Cerebellar nuclear complex (tissue), 1 donor: ENCODE data around the gene FCMR.

Experiments
- DNase-seq, 2 experiments: peaks; one replicate each; lab custom pipeline; 2025; lab: John Stamatoyannopoulos, UW

FCMR gene

DNA sequence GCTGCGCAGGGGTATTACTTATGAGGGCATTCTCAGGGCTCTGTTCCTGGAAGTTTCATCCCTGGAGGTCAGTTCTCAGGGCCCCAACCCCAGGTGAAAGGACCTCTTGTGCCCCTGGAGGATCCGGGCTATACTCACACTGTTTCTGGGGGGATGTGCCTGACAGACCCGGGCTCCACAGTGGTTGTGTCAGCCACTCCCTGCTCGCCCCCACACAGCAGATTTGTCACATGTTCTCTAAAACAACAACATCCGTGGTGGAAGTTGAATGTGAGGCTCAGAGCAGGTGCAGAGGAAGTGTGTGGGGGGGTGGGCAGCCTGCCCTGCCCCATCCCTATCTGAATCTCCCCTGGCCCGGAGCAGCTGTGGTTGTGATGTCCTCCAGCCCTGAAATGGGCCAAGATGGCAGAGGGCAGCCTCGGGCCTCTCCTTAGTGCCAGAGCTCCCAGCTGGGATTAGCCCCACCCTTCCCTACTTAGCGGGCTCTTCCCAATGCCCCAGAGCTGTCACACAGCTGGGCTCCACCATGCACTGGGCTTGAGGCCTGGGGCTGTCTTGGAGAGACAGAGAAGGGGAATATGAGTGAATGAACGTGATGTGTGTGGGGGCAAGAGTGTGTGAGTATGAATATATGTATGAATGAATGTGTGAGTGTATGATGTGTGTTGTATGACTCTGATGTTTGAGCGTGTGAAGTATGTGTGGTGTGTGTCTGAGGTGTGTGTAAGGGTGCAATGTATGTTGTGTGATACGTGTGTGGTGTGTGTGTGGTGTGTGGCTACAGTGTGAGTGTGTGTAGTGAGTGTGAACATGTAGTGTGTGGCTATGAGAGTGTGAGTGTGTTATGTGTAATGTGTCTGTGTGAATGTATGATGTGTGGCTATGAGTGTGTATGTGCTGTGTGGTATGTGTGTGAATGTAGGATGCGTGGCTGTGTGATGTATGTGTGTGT, 1.5 kb upstream of the FCMR start:
- DNase-seq: no peak

DNA sequence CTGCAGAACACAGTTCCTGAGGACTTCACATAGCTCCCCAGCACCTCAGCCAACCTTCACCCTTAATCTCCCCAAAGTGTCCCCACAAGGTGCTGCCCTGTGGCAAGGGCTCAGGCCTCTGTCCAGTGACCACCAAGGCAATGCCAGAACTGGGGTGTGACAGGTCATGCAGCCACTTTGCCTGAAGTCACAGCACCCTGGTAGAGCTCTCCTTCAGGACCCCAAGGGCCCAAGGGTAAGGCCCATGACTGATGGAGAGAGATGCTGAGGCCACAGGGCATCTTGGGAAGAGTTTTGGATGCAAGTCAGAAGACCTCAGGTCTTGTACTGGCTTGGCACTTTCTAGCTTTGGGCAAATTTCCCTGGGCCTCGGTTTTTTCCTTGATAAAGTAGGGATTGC, 783 bp upstream of the FCMR start:
- no peak for DNase-seq

DNA sequence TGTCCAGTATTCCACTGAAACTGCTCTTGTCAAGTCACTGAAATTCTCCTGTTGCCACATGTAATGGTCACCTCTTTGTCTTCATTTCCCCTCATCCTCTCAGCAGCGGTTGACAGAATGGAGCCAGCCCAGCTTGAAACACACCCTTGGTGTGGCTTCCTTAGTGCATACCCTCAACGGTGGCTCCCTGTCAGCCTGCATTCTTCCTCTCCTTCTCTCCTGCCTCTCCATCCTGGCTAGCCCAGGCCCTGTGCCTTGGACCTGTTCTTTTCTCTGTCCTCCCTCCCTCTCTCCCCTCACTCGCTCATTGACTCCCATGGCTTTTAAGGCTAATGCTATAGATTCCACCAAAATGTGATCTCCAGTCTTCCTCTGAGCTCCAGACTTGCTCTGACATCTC, 3.7 kb downstream of the FCMR start:
- no peak for DNase-seq

DNA sequence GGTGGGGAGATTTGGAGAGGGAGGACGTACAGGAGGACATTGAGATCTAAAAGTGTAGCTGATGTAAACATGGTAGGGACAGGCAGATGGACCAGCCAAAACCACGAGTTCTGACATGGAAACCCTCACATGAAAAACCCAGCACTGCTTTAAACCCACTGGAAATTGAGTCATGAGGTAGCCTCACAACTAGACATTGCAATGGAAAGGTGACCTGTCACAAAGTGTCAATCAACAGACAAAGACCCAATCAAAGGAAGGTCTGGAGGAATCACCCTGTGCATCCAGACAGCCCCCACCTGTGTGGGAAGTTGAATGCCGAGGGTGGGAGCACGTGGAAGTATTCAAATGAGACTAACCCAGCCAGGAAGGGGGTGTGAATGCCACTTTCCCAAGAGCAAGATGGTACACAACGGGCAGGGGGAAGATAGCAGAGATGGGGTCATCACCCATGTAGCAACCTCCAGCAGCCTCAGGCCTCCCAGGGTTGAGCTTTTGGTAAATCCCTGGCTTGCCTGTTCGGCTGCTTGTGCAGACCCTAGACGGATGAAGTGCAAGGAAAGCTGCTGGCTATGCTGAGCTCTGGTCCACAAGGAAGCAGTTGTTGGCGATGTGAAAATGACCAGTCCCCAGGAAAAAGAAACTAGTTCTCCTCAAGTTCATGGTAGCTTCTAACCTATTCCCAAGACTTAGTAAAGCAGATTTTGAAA, 5.6 kb downstream of the FCMR start:
- DNase-seq: no peak

GRCh38 chr1:206915030-206915735, 6.6 kb downstream of the FCMR start:
- no peak for DNase-seq

DNA sequence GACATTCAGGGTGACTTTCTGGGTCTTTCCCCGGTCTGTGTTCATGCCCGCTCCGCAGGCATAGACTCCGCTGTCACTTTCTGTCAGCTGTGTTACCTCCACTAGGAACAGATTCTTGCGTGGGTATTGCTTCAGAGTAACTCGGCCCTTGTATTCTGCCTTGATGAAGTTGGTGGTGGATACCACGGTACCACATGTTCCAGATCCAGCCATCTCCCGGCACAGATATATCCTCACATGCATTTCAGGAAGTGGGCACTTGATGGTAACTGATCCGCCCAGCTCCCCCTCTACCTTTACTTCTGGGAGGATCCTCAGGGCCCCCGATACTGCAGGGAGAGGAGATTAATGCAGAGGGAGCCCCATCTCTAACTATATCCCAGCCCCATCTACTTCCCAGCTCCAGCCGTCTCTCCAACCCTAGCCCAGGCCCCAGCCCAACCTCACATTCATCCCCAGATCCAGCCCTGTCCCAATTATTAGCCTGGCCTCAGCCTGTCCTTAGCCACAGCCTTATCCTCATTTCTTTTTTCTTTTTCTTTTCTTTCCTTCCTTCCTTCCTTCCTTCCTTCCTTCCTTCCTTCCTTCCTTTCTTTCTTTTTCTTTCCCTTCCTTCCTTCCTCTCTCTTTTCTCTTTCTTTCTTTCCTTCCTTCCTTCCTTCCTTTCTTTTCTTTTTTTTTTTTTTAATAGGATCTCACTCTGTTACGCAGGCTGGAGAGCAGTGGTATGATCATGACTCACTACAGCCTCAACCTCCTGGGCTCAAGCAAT, 7.8 kb downstream of the FCMR start:
- no peak for DNase-seq

GRCh38 chr1:206912445-206913095, 9.2 kb downstream of the FCMR start:
- DNase-seq: peak; percentile 19 to 77

- no peak for DNase-seq
Measured at GRCh38 chr1:206911064-206911663, 10.6 kb downstream of the FCMR start.

DNA sequence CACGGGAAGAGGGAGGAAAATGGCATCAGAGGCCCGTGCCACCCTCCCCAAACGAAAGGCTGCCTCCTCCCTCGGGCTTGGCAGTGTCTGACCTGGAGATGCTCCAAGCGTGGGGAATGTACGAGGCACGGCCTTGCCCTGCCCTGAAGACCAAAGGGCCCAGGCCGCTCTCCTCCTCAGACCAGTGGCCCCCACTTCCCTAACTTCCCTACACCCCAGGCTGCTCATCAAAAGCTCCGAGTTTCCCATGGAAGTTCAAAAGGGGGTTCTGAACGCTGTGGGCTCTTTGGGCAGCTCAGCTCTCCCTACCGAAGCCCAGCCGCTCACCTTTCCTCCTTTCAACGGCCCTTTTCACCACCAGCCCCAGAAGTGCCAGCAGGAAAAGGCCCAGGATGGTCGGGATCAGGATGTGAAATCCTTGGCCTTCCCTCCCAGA, 11.8 kb downstream of the FCMR start:
- no peak for DNase-seq

DNA sequence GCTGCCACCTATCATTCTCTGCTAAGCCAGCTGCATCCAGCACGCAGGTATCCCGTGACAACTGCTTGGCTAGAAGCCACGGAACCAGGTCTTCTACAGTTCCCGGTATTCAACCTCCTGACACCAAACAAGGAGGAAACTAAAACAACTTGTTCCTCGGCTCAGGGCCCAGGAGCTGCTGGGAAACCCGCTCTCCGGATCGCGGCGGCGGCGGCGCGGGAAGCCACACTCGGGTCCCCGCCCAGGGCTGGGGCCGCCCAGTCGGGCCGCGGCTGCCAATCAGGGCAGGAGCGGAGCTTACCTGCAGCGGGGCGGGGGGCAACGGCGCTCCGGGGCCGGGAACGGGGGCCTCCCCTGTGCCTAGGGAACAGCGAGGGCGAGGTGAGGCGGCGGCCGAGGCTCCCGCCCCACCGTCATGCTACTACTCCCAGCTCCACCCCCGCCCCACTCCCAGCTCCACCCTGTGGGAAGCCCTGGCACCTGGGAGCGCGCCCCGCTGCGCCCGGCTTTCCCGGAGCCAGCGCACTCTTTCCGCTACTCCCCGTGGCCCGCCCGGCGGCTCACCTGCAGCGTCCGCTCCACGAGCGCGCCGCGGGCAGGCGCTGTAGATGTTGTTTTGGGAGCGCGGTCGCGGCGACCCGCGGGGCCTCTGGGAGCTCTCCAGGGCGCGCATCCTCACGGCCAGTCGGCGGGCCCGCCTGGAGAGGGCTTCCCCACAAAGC, 12.4 kb downstream of the FCMR start:
- DNase-seq: no peak

DNA sequence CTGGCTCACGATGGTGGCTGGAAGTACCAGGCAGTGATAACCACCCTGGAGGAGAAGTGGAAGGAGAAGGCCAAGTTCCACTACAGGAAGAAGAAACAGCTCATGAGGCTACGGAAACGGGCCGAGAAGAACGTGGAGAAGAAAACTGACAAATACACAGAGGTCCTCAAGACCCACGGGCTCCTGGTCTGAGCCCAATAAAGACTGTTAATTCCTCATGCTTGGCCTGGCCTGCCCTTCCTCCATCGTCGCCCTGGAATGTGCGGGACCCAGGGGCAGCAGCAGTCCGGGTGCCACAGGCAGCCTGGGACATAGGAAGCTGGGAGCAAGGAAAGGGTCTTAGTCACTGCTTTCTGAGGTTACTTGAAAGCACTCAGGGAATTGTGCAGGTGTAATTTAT, 13.7 kb downstream of the FCMR start:
- no peak for DNase-seq

- DNase-seq: no peak
Measured at GRCh38 chr1:206907304-206907991, 14.3 kb downstream of the FCMR start.

- no peak for DNase-seq
Measured at GRCh38 chr1:206905295-206906164, 16.2 kb downstream of the FCMR start.

DNA sequence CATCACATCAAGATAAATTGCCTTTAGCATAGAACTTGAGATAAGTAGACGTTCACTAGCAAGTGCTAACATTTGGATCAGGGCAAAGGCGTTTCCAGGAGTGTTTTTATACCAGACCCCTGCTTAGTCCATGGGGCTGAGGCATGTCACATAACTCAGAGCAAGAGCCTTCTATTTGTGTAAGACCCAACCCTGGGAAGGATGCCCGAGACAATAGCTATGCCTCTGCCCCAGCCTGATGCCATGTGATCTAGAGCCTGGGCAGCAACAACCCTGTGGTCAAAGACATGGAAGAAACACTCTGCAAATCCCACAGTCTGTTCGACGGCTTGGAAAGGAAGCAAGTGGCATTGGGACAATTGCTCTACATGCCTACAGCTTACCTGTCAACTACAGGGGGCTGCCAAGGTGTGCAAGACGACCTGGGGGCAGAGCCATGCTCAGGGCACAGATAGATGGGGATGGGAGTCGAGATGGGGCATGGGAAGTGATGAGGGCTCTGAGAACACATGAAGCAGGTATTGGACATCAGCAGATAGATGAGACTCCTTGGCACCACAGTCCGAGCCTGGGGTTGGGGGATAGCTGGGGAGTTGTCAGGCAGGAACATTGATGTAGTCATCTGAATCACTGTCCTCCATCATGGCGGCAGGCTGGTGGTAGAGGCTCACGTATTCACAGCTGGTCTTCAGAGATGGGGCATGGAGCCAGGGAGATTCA, 17.2 kb downstream of the FCMR start:
- no peak for DNase-seq

DNA sequence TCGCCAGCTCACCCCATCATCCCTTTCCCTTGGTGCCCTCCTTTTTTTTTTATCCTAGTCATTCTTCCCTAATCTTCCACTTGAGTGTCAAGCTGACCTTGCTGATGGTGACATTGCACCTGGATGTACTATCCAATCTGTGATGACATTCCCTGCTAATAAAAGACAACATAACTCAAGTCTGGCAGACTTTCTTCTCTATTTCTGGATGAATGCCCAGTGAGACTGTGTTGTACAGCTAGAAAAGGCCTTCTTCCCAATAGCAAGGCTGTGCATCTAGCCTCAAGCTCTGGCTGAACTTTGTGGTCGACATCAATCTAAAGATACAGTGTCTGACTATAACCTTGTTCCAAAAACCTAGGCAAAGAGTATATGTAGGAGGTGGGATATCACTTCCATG, 18.1 kb downstream of the FCMR start:
- DNase-seq: no peak

GRCh38 chr1:206902702-206903101, 19.0 kb downstream of the FCMR start:
- DNase-seq: no peak

- no peak for DNase-seq
Measured at GRCh38 chr1:206901944-206902343, 19.8 kb downstream of the FCMR start.

DNA sequence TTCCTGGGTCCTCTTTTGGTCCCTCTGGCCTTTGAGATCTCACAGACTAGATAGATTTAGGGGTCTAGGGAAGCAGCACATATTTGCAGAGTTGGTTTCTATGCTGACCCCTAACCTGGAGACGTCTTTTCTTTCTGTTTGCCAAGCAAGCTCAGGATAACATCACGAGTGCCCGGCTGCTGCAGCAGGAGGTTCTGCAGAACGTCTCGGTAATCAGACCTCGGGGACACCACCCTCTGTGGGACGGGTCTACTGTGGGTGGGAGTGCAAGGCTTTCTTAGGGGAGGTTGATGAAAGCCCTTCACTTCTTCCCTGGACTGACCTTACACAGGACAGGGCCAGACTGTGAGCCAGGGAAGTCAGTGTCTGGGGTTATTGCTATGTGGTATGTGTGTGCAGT, 21.6 kb downstream of the FCMR start:
- DNase-seq: no peak
